HG03575 (cell line): ENCODE results near the gene MEN1.
"Not testable (repeated sequence)": the region's sequence is repeated elsewhere in the genome, so short reads cannot be mapped to it uniquely, and the experiment has no call there.

ENCODE experiments used
- ATAC-seq: cut with Tn5 transposase; IDR thresholded peaks from one replicate; pipeline ENCODE4 v1.9.1; 2021; ENCODE audit not compliant: unreplicated experiment, insufficient number of reproducible peaks, low FRiP score; ENCODE audit errors: extremely low read depth

Gene MEN1

GRCh38 chr11:64848214-64848825 is 38.0 kb upstream of the MEN1 start:
- no peak for ATAC-seq

GRCh38 chr11:64846998-64847666 is 36.8 kb upstream of the MEN1 start:
- ATAC-seq: no peak

GRCh38 chr11:64845776-64846129 is 35.4 kb upstream of the MEN1 start:
- not testable (repeated sequence) for ATAC-seq

- ATAC-seq: no peak
Measured at GRCh38 chr11:64845129-64845775, 34.9 kb upstream of the MEN1 start.

- no peak for ATAC-seq
Measured at GRCh38 chr11:64844330-64845128, 34.2 kb upstream of the MEN1 start, which contains the start of gene CDC42BPG. Gene CDC42BPG, minus strand, starts transcription at chr11:64844653. Its CDS starts 84 bp downstream, at chr11:64844569.

- no peak for ATAC-seq
Measured at GRCh38 chr11:64843686-64844329, 33.5 kb upstream of the MEN1 start.

GRCh38 chr11:64842851-64843685 is 32.7 kb upstream of the MEN1 start:
- no peak for ATAC-seq

GRCh38 chr11:64842366-64842759 is 32.0 kb upstream of the MEN1 start:
- no peak for ATAC-seq

- ATAC-seq: no peak
Measured at GRCh38 chr11:64841592-64842365, 31.4 kb upstream of the MEN1 start.

GRCh38 chr11:64839887-64840782 is 29.8 kb upstream of the MEN1 start:
- ATAC-seq: no peak

- no peak for ATAC-seq
Measured at GRCh38 chr11:64839335-64839734, 29.0 kb upstream of the MEN1 start.

GRCh38 chr11:64838600-64839334 is 28.4 kb upstream of the MEN1 start:
- no peak for ATAC-seq

GRCh38 chr11:64837887-64838351 is 27.6 kb upstream of the MEN1 start:
- ATAC-seq: no peak

GRCh38 chr11:64836448-64837072 is 26.2 kb upstream of the MEN1 start:
- ATAC-seq: no peak

GRCh38 chr11:64835616-64836447 is 25.5 kb upstream of the MEN1 start:
- no peak for ATAC-seq
